A549 treated with AZD2906 at 1 μM for 4 hours (cell line): ENCODE results near the gene C19orf25. TPM values are rescaled to one million over a fixed set of nuclear protein-coding genes. Genes with fewer than 3 reads are reported as not detected.

Experiments
- total RNA-seq: library from RNA; stranded (reverse); fragments of 200-300 nt; extraction: Qiagen RNA extraction; gene quantifications from 5 replicates; pipeline ENCODE4 v1.2.3, GENCODE V29; 2022

Gene C19orf25
- 10.6 to 18.4 TPM (median 17.5 TPM) in 5 replicates for total RNA-seq

DNA sequence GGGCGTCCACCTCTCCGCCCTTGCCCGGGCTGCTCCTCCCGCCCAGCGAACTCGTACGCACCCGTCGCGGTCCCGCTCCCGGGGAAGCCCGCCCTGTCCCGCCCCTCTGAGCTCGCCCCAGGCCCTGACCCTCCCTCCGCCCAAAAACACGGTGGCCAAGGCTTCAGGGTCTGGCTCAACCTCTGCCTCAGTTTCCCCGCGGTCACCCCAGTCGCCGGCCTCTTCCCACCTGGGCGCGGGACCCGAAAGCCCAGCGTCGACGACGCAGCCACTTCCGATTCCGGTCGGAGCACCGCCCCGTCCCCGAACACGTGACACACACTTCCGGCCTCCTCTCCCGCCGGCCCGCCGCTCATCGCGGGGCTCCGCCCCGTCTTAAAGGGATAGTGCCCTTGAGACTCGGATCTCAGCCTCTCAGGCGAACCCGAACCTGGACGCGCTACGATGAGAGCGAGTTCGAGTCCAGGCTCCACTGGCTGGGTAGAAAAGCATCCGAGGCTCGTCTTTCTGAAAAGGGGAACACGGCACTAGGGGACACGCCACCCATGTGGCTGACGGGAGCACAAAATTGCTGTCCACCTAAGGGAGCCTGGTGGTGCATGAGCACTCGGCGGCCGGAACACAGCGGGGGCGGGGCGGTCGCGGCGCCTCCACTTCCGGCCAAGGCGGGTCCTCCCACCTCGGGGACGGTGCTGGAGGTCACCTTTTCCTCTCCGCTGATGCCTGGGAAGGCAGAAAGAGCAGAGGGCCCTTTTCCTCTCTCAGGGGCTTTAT lies at the start of gene C19orf25:
C19orf25 (minus strand) TSS at position 282 of the 774 bp plus-strand sequence. CDS start 312 bp downstream, outside the sequence.

GRCh38 chr19:1523412-1524286 lies 44.6 kb upstream of the C19orf25 start, which contains the start of gene PLK5:
Gene PLK5 (plus strand): TSS chr19:1524077. CDS start chr19:1526997, 2,920 bp downstream.

DNA sequence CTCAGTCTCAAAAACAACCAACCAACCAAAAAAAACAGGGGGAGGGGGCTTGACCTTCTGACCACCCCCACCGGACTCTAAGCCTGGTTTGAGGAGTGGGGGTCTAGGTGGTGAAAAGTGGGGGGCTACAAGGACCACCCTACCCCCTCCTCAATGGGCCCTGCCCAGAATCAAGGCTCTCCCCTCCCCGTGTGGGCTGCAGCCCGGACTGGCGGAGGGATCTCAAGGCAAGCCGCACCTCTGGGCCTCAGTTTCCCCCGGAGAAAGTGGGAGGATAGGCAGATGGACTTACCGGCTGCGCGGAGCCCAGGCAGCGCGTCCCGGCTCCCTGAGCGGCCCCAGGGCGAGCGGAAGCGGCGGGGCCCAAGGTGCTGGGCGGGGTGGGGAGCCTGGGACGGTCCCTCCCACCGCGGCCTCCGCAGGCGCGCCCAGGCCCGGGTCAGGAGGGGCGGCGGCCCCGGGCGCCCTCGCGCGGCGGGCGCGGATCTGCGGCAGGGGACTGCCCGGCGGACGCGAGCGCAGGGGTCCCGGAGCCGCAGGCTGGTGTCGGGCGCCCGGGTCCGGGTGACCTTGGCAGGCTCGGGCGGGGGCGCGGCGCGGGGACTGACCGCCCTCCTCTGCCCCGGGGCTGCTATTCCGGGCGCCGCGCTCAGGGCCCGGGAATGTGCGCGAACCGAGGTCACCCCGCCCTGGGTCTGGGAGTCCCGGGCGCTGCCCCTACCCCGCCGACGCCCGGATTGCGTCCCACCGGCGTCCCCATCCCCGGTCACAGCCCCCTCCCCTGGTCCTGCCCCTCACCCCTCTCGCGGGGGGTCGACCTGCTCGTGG lies 33.9 kb upstream of the C19orf25 start, which contains the start of gene ADAMTSL5:
ADAMTSL5 (minus strand) TSS at position 349 of the 828 bp plus-strand sequence. CDS start 2,076 bp downstream, outside the sequence.

GRCh38 chr19:1491114-1491848 lies 12.3 kb upstream of the C19orf25 start, which contains the start of gene REEP6:
Gene REEP6 (plus strand): TSS chr19:1491181. CDS start chr19:1491270, 89 bp downstream.

DNA sequence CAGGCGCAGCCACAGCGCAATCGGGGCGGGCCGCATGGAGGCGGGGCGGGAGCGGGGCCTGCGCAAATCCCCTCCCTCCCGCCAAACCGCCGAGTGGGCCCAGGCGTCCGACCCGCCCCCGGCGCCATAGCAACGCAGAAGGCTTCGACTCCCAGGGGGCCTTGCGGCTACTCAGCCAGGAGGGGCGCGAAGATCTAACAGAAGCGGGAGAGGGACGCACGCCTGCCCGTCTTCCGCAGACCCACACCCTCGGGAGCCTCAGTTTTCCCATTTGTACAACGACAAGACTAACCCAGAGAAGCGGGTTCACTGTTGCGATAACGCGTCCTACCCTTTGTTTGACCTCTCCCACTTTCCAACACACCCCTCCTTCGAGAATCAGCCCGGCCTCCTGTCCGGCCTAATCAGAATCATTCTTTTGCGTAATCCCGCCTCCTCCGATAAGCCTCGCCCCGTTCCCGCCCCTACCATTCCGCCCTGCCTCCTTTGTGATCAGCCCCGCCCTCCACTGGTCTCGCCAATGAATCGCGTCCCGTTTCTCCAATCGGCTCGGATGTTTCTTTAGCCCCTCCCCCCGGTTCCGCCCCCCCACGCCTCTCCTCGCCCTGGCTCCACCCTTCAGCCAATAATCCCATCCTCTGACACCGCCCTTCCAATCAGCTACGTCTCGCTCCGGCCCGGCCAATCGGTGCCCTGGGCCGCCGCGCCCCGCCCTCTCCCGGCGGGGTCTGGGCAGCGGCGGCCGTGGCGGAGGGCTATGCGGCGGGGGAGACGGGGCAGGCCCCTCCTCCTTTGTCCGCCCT lies 11.5 kb upstream of the C19orf25 start, which contains the start of gene PCSK4:
PCSK4 (minus strand) TSS at position 40 of the 803 bp plus-strand sequence; CDS start at position 36, 4 bp downstream.

GRCh38 chr19:1449467-1450442 lies 29.3 kb downstream of the C19orf25 start, which contains the start of gene APC2:
Gene APC2 (plus strand): TSS chr19:1450121. CDS start chr19:1453002, 2,881 bp downstream.

DNA sequence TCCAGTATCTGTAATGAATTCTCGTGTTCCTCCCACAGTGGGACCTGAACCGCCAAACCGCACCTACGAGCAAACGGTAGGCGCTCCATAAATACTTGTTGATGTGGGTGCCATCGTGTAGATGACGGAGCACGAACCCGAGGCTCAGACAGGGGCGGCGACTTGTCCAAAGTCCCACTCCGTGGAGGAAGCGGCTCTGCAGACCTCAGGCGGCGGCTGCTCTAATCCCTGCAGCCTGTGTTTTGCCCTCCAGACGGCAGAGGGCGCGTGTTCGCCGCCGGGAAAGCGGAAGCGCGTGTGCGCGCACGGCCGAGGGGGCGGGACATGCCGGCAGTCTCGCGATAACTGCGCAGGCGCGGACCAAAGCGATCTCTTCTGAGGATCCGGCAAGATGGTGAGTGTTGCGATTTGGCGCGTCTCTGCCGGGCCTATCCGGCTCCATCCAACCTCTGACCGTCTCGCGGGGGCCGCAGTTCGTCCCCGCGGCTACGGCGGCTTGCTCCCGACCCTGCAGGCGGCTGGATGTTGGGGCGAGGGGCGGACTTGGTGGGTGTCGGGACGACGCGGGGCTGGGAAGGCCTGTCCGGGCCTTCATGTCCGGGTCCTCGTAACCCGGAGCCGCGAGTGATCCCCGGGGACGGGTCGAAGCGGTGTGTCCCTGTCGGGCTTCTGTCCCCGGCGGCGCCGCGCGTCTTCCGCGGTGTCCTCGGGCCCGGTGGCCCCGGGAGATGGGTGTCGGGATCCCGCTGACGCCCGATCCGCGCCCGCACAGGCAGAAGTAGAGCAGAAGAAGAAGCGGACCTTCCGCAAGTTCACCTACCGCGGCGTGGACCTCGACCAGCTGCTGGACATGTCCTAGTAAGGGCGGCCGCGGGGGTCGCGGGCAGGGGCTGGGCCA lies 40.7 kb downstream of the C19orf25 start, which contains the start of gene RPS15:
RPS15 (plus strand) TSS at position 362 of the 898 bp plus-strand sequence; CDS start at position 392, 30 bp downstream.

Other genes starting within 250 kb of the C19orf25 start
- 2.7 to 5.1 TPM (median 4.3 TPM) in 5 replicates for gene CBARP, start 241.2 kb downstream of the C19orf25 start, total RNA-seq
- 80.5 to 189 TPM (median 176 TPM) in 5 replicates for gene ATP5F1D, start 237.5 kb downstream of the C19orf25 start, total RNA-seq
- gene MIDN, start 230.6 kb downstream of the C19orf25 start, total RNA-seq = 50.1 to 57.1 TPM (median 55.1 TPM) in 5 replicates
- gene CIRBP, start 209.9 kb downstream of the C19orf25 start, total RNA-seq = 92.3 to 213 TPM (median 104 TPM) in 5 replicates
- gene FAM174C, start 203.7 kb downstream of the C19orf25 start, total RNA-seq = 45.2 to 91.9 TPM (median 83.0 TPM) in 5 replicates
- gene EFNA2, start 193.3 kb downstream of the C19orf25 start, total RNA-seq = 1.2 to 2.5 TPM (median 2.3 TPM) in 5 replicates
- 69.7 to 83.5 TPM (median 81.4 TPM) in 5 replicates for gene NDUFS7, start 95.3 kb downstream of the C19orf25 start, total RNA-seq
- gene GAMT, start 77.7 kb downstream of the C19orf25 start, total RNA-seq = 26.6 to 46.5 TPM (median 44.9 TPM) in 5 replicates
- 75.0 to 102 TPM (median 94.7 TPM) in 5 replicates for gene DAZAP1, start 71.6 kb downstream of the C19orf25 start, total RNA-seq
- gene RPS15, start 40.8 kb downstream of the C19orf25 start, total RNA-seq = 1,460 to 2,135 TPM (median 1,895 TPM) in 5 replicates
- 1.1 to 2.3 TPM (median 1.8 TPM) in 5 replicates for gene APC2, start 29.1 kb downstream of the C19orf25 start, total RNA-seq
- gene PCSK4, start 11.1 kb upstream of the C19orf25 start, total RNA-seq = 0.62 to 0.86 TPM (median 0.67 TPM) in 5 replicates
- 4.2 to 5.9 TPM (median 5.5 TPM) in 5 replicates for gene REEP6, start 12.0 kb upstream of the C19orf25 start, total RNA-seq
- gene ADAMTSL5, start 33.8 kb upstream of the C19orf25 start, total RNA-seq = 2.8 to 4.2 TPM (median 3.3 TPM) in 5 replicates
- 0.03 TPM in 1 of 5 replicates, not detected in the others for gene PLK5, start 44.9 kb upstream of the C19orf25 start, total RNA-seq
- gene MEX3D, start 89.1 kb upstream of the C19orf25 start, total RNA-seq = 6.8 to 12.2 TPM (median 11.9 TPM) in 5 replicates
- 32.0 to 53.1 TPM (median 46.2 TPM) in 5 replicates for gene MBD3, start 113.7 kb upstream of the C19orf25 start, total RNA-seq
- gene UQCR11, start 126.2 kb upstream of the C19orf25 start, total RNA-seq = 80.7 to 191 TPM (median 167 TPM) in 5 replicates
- gene TCF3, start 173.4 kb upstream of the C19orf25 start, total RNA-seq = 51.1 to 71.0 TPM (median 65.6 TPM) in 5 replicates